GM13977 (cell line): ENCODE results near the gene CRISPLD2.

Source experiments
- DNase-seq: peaks from one replicate; pipeline ENCODE4 v3.0.0; 2012; ENCODE audit warnings: low spot score
- CTCF ChIP-seq: IDR thresholded peaks from 2 replicates; pipeline ENCODE4 v1.5.1; 2012; ENCODE audit warnings: mild to moderate bottlenecking, control low read depth; ENCODE audit not compliant: insufficient read depth; ENCODE audit errors: extremely low read depth, missing control alignments
- in situ Hi-C: fragments of 300-500 bp; cut with MboI; formaldehyde crosslinking; loops from one replicate; pipeline ENCODE4 v1.12.0; 2022; ENCODE audit warnings: low sequenced_read_pairs, low pct_unique_long_range_greater_than_20kb, mixed read lengths, inconsistent platforms; ENCODE audit not compliant: unreplicated experiment

Gene CRISPLD2

DNA sequence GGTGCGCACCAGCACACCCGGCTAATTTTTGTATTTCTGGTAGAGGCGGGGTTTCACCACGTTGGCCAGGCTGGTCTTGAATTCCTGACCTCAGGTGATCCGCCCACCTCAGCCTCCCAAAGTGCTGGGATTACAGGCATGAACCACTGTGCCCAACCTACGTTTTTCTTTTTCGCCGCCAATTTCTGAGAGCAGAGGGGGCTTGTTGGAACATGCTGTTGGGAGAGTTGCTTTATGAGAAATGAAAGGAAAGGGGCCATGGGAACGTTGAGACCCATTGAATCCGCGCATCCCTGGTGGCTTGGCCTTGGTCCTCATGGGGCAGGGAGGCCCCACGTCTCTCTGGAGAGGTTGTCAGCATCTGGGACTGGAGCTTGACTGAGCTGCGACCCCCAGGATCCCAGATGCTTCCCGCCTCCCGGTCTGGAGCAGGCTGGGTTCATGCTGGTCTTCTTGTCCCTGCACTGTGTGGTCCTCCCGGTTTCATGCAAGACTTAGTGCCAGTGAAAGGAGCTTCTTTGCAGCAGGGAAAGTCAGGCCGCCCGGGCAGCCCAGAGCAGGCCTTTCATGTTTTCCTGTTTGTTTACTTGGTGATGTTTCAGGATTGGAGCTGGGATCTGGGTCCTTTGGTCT, 22.8 kb downstream of the CRISPLD2 start:
- in situ Hi-C loops = no loop called here
- no peak for TF ChIP-seq CTCF
- DNase-seq = no peak

DNA sequence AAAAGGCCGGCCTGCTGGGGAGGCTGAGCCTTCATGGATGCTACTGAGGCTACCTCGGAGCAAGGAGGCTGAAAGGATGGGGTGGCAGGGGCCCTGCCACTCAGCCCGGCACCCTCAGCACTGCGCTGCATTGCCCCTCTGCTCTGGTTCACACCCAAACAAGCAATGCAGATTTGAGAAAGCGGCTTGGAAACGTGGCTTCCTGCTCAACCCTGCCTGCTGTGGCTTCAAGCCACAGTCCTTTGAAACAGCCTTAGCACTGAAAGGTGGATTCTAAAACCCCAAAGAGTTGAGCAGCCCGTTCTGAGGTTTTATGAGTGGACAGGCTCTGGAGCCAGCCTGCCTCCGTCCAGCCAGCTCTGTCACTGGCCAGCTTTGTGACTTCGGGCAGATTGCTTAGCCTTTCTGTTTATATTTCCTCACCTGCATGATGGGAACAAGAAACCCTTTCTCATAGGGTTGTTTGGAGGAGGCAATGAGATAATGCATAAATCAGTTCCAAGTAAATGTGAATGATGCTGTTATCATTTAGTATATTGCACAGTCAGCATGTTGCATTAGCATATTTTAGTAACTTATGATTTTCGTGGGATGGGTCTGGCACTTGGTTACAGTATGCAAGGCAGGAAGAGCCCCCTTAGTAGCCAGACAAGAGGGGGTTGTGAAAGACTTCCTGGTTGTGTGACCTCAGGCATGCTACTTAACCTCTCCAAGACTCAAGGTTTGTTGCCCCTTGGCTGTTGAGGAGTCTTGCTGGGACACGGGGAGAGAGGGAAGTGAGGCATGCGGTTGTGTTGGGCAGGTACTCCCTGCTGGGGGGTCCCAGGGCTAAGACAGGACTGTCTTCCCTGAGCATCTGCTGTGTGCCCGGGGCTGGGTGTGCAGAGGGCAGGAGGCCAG, 23.6 kb downstream of the CRISPLD2 start:
- no peak for DNase-seq
- in situ Hi-C loops = no loop called here
- no peak for TF ChIP-seq CTCF

DNA sequence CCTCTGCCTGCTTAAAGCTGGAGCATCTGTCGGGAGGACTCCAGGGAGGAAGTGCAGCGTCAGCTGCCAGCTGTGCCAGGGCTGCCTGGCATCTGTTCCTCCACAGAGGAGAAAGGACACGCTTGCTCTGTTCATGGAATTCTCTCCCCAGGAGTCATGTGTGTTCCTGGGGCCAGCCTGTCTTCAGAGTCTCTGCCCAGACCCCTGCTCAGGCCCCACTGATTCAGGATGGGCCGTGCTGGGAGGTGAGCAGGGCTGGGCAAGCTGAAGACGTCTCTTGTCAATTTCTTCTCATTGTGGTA, 24.2 kb downstream of the CRISPLD2 start:
- in situ Hi-C loops = no loop called here

GRCh38 chr16:84844559-84845495, 25.0 kb downstream of the CRISPLD2 start:
- no peak for TF ChIP-seq CTCF
- DNase-seq = no peak
- in situ Hi-C loops = no loop called here

More for the DNA sequence above, 24.2 kb downstream of the CRISPLD2 start:
- no peak for DNase-seq
- TF ChIP-seq CTCF = no peak

- no peak for TF ChIP-seq CTCF
These were observed 25.8 kb downstream of the CRISPLD2 start for GRCh38 chr16:84845496-84846002.

More at GRCh38 chr16:84845496-84846002, 25.8 kb downstream of the CRISPLD2 start:
- in situ Hi-C loops = no loop called here
- DNase-seq = no peak
